ENCODE measurements around the gene RPL11.

Gene RPL11

GRCh38 chr1:23691499-23692307 lies at the start of gene RPL11:
RPL11 (plus strand) TSS chr1:23691806; CDS start chr1:23691824, 18 bp downstream.
- Histone ChIP-seq H3K27ac (peak within 1 kb of the TSS; percentile 82), H3K4me3 (ENCODE audit: low read depth in 1 of 2, low read length in 1 of 2) (peak within 1 kb of the TSS; percentile 65 to 80), H3K36me3 (peaks cover 39% of the 10 kb centered on the region), H3K27me3 (peaks cover 5% of the 10 kb centered on the region), H3K9me3 (no peaks in the 10 kb centered on the region), H3K4me1 (ENCODE audit: control insufficient read depth in 1 of 2, insufficient read depth in 1 of 2, low read depth in 1 of 2, low read length in 1 of 2) (peaks cover 13 to 16% of the 10 kb centered on the region in 2 experiments)
- TF ChIP-seq CTCF (IDR thresholded peaks at IDR 0.05) = peak; percentile 88

GRCh38 chr1:23643736-23644554 lies 47.7 kb upstream of the RPL11 start:
- Histone ChIP-seq H3K27me3 (peaks cover 54% of the 10 kb centered on the region), H3K4me3 (ENCODE audit: low read depth in 1 of 2, low read length in 1 of 2) (no peak overlapping the region), H3K9me3 (no peaks in the 10 kb centered on the region), H3K4me1 (ENCODE audit: control insufficient read depth in 1 of 2, insufficient read depth in 1 of 2, low read depth in 1 of 2, low read length in 1 of 2) (no peaks in the 10 kb centered on the region), H3K36me3 (no peaks in the 10 kb centered on the region), H3K27ac (no peak overlapping the region)
- no peak for TF ChIP-seq CTCF (IDR thresholded peaks at IDR 0.05)

- Histone ChIP-seq H3K36me3 (no peaks in the 10 kb centered on the region), H3K27me3 (peaks cover 48% of the 10 kb centered on the region), H3K9me3 (no peaks in the 10 kb centered on the region), H3K4me3 (ENCODE audit: low read depth in 1 of 2, low read length in 1 of 2) (no peak overlapping the region), H3K4me1 (ENCODE audit: control insufficient read depth in 1 of 2, insufficient read depth in 1 of 2, low read depth in 1 of 2, low read length in 1 of 2) (no peaks in the 10 kb centered on the region), H3K27ac (no peak overlapping the region)
- TF ChIP-seq CTCF (IDR thresholded peaks at IDR 0.05) = no peak
Measured at GRCh38 chr1:23644555-23644866, 47.1 kb upstream of the RPL11 start.

- no peaks in the 10 kb centered on the region for H3K4me1 ChIP-seq (ENCODE audit: control insufficient read depth in 1 of 2, insufficient read depth in 1 of 2, low read depth in 1 of 2, low read length in 1 of 2)
- no peaks in the 10 kb centered on the region for H3K36me3 ChIP-seq
- H3K27me3 ChIP-seq = peaks cover 43% of the 10 kb centered on the region
- no peak overlapping the region for H3K27ac ChIP-seq
- H3K4me3 ChIP-seq (ENCODE audit: low read depth in 1 of 2, low read length in 1 of 2) = no peak overlapping the region
- H3K9me3 ChIP-seq = no peaks in the 10 kb centered on the region
- no peak for TF ChIP-seq CTCF (IDR thresholded peaks at IDR 0.05)
Measured at GRCh38 chr1:23645338-23645737, 46.3 kb upstream of the RPL11 start.

GRCh38 chr1:23646091-23646490 lies 45.5 kb upstream of the RPL11 start:
- no peak overlapping the region for H3K4me3 ChIP-seq (ENCODE audit: low read depth in 1 of 2, low read length in 1 of 2)
- no peaks in the 10 kb centered on the region for H3K9me3 ChIP-seq
- no peaks in the 10 kb centered on the region for H3K36me3 ChIP-seq
- H3K27ac ChIP-seq = no peak overlapping the region
- no peak for TF ChIP-seq CTCF (IDR thresholded peaks at IDR 0.05)
- H3K27me3 ChIP-seq = peaks cover 43% of the 10 kb centered on the region
- no peaks in the 10 kb centered on the region for H3K4me1 ChIP-seq (ENCODE audit: control insufficient read depth in 1 of 2, insufficient read depth in 1 of 2, low read depth in 1 of 2, low read length in 1 of 2)

All from neutrophil (primary cell).